HepG2 (cell line): ENCODE data around the gene KRTAP5-6. TPM values are rescaled to one million over a fixed set of nuclear protein-coding genes. Genes with fewer than 3 reads are reported as not detected.

Experiments used
- CBFB ChIP-seq: sonication (generic); formaldehyde crosslinking; IDR thresholded peaks from 2 replicates; pipeline ENCODE4 v1.4.0; 2020; ENCODE audit warnings: missing genetic modification reagents
- GABPB1 ChIP-seq: IDR thresholded peaks from 2 replicates; pipeline ENCODE4 v1.6.1; 2016; ENCODE audit warnings: mild to moderate bottlenecking, missing genetic modification reagents, moderate library complexity, missing compliant biosample characterization
- KDM3A ChIP-seq: IDR thresholded peaks from 2 replicates; pipeline ENCODE4 v1.6.1; 2018; ENCODE audit warnings: low read depth, missing compliant biosample characterization
- MAFF ChIP-seq: IDR thresholded peaks from 2 replicates; pipeline ENCODE4 v1.6.1; 2011; ENCODE audit warnings: low read depth, low read length, improper control_type of control experiment
- MEF2D ChIP-seq: sonication (generic); formaldehyde crosslinking; IDR thresholded peaks from 2 replicates; pipeline ENCODE4 v1.5.1; 2020; ENCODE audit warnings: mild to moderate bottlenecking, missing genetic modification reagents
- MIER3 ChIP-seq: IDR thresholded peaks from 2 replicates; pipeline ENCODE4 v1.6.1; 2016; ENCODE audit warnings: missing compliant biosample characterization, borderline replicate concordance
- NR2C2 ChIP-seq: sonication (generic); formaldehyde crosslinking; IDR thresholded peaks from 2 replicates; pipeline ENCODE4 v1.4.0; 2020; ENCODE audit warnings: missing genetic modification reagents, mild to moderate bottlenecking, moderate library complexity, borderline replicate concordance
- TEAD3 ChIP-seq: optimal IDR thresholded peaks from 2 replicates; pipeline ENCODE3; 2016; ENCODE audit warnings: borderline replicate concordance
- ZBTB20 ChIP-seq: sonication (generic); formaldehyde crosslinking; IDR thresholded peaks from 2 replicates; pipeline ENCODE4 v1.8.1; 2023; ENCODE audit warnings: missing genetic modification reagents, low read depth, mild to moderate bottlenecking, borderline replicate concordance
- ZNF264 ChIP-seq: sonication (generic); formaldehyde crosslinking; IDR thresholded peaks from 2 replicates; pipeline ENCODE4 v1.4.0; 2020; ENCODE audit warnings: missing genetic modification reagents
- ZNF781 ChIP-seq: sonication (generic); formaldehyde crosslinking; IDR thresholded peaks from 2 replicates; pipeline ENCODE4 v1.5.1; 2020; ENCODE audit warnings: borderline replicate concordance, mild to moderate bottlenecking, missing genetic modification reagents; ENCODE audit errors: not compliant biosample characterization
- polyA plus RNA-seq, 8 experiments: library from polyadenylated mRNA; depleted of rRNA in 3 of 8; stranded (reverse) in 7 of 8; unstranded in 1 of 8; fragments of >200 nt; fragmentation: Illumina TruSeq in 4 of 8; extraction: Trizol in 4 of 8; gene quantifications; 2 replicates each; pipeline versions ENCODE4 v1.2.1 to v1.2.3, GENCODE V29; 2011 to 2016; ENCODE audit warnings: low read depth in 4 of 8, missing spikeins in 1 of 8, mixed read lengths in 1 of 8; ENCODE audit not compliant: insufficient read depth in 1 of 8
- total RNA-seq, 5 experiments: library from RNA; depleted of rRNA; stranded (reverse); fragments of >200 nt; fragmentation: Illumina TruSeq; extraction: Trizol; gene quantifications; 2 replicates each; pipeline ENCODE4 v1.2.3, GENCODE V29; 2016; ENCODE audit warnings: low read depth in 1 of 5
- TF ChIP-seq, protein P1 (sequence below): sonication (generic); formaldehyde crosslinking; IDR thresholded peaks from 2 replicates; pipeline ENCODE4 v1.4.0; 2020; ENCODE audit warnings: missing genetic modification reagents, borderline replicate concordance
- TF ChIP-seq, protein P2 (sequence below): sonication (generic); IDR thresholded peaks from 2 replicates; pipeline ENCODE4 v1.6.1; 2016; ENCODE audit warnings: low read depth, borderline replicate concordance
- TF ChIP-seq, protein P3 (sequence below): sonication (generic); formaldehyde crosslinking; IDR thresholded peaks from 2 replicates; pipeline ENCODE4 v1.5.1; 2020; ENCODE audit warnings: mild to moderate bottlenecking, missing genetic modification reagents, borderline replicate concordance

The KRTAP5-6 gene
- total and polyA plus RNA-seq, 2 of the 13 experiments (the other 11 are each of a cell fraction or from before 2014, with no cell fraction given), result not detected

DNA sequence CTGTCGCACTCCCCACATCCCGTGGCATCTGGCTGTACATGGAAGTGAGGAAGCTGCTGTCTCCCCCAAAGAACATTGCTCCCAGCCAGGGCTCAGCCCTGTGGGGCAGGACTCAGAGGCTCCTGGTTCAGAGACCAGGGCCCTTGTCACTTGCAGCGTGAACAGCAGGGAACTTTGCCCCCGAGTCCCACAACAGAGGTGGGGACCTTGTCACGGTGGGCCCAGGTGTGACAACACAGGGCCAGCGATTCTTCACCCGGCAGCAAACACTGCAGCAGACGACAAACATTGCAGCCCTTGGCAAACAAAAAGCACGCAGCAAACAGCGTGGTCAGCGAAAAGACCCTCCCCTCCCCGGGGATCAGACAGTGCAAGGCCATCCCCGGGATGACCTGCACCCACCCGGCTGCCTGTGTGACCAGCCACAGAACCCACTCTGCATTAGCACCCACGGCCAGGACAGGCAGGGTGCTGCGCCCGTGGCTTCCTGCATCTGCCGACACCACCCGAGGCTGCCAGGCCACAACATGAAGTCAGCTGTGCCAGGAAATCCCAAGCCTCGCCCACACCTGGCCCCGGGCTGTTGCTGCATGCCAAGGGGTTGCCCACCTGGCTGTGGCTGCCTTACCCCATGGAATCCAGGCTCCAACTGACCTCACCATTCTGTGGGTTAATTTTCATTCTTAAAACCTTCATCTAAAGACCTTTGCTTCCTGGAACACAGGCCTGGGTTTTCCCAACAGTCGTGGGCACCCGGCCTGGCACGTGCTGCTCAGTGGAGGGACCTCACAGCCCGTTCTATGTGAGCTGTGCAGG is 35.3 kb upstream of the KRTAP5-6 start (continued):
- TF ChIP-seq, protein P1, sequence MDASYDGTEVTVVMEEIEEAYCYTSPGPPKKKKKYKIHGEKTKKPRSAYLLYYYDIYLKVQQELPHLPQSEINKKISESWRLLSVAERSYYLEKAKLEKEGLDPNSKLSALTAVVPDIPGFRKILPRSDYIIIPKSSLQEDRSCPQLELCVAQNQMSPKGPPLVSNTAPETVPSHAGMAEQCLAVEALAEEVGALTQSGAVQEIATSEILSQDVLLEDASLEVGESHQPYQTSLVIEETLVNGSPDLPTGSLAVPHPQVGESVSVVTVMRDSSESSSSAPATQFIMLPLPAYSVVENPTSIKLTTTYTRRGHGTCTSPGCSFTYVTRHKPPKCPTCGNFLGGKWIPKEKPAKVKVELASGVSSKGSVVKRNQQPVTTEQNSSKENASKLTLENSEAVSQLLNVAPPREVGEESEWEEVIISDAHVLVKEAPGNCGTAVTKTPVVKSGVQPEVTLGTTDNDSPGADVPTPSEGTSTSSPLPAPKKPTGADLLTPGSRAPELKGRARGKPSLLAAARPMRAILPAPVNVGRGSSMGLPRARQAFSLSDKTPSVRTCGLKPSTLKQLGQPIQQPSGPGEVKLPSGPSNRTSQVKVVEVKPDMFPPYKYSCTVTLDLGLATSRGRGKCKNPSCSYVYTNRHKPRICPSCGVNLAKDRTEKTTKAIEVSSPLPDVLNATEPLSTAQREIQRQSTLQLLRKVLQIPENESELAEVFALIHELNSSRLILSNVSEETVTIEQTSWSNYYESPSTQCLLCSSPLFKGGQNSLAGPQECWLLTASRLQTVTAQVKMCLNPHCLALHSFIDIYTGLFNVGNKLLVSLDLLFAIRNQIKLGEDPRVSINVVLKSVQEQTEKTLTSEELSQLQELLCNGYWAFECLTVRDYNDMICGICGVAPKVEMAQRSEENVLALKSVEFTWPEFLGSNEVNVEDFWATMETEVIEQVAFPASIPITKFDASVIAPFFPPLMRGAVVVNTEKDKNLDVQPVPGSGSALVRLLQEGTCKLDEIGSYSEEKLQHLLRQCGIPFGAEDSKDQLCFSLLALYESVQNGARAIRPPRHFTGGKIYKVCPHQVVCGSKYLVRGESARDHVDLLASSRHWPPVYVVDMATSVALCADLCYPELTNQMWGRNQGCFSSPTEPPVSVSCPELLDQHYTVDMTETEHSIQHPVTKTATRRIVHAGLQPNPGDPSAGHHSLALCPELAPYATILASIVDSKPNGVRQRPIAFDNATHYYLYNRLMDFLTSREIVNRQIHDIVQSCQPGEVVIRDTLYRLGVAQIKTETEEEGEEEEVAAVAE, result 0 out of 2 replicates have a peak, but pooled peaks have one; percentile 27
- TF ChIP-seq MIER3 (CRISPR knock-in tag) (peak; percentile 67; the same call in 1 of the 2 replicates), NR2C2 (CRISPR knock-in tag) (peak; percentile 50; the same call in 1 of the 2 replicates), TEAD3 (CRISPR knock-in tag) (peak; percentile 60), ZBTB20 (CRISPR knock-in tag) (0 out of 2 replicates have a peak, but pooled peaks have one; percentile 21), CBFB (CRISPR knock-in tag) (peak; percentile 78), GABPB1 (CRISPR knock-in tag) (peak; percentile 72), MAFF (peak; percentile 63), MEF2D (CRISPR knock-in tag) (0 out of 2 replicates have a peak, but pooled peaks have one; percentile 24), ZNF264 (CRISPR knock-in tag) (peak; percentile 56; the same call in 1 of the 2 replicates), KDM3A (CRISPR knock-in tag) (0 out of 2 replicates have a peak, but pooled peaks have one; percentile 35), ZNF781 (CRISPR knock-in tag) (peak; percentile 35)
- TF ChIP-seq, protein P2, sequence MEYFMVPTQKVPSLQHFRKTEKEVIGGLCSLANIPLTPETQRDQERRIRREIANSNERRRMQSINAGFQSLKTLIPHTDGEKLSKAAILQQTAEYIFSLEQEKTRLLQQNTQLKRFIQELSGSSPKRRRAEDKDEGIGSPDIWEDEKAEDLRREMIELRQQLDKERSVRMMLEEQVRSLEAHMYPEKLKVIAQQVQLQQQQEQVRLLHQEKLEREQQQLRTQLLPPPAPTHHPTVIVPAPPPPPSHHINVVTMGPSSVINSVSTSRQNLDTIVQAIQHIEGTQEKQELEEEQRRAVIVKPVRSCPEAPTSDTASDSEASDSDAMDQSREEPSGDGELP, result peak; percentile 75; the same call in 1 of the 2 replicates
- TF ChIP-seq, protein P3, sequence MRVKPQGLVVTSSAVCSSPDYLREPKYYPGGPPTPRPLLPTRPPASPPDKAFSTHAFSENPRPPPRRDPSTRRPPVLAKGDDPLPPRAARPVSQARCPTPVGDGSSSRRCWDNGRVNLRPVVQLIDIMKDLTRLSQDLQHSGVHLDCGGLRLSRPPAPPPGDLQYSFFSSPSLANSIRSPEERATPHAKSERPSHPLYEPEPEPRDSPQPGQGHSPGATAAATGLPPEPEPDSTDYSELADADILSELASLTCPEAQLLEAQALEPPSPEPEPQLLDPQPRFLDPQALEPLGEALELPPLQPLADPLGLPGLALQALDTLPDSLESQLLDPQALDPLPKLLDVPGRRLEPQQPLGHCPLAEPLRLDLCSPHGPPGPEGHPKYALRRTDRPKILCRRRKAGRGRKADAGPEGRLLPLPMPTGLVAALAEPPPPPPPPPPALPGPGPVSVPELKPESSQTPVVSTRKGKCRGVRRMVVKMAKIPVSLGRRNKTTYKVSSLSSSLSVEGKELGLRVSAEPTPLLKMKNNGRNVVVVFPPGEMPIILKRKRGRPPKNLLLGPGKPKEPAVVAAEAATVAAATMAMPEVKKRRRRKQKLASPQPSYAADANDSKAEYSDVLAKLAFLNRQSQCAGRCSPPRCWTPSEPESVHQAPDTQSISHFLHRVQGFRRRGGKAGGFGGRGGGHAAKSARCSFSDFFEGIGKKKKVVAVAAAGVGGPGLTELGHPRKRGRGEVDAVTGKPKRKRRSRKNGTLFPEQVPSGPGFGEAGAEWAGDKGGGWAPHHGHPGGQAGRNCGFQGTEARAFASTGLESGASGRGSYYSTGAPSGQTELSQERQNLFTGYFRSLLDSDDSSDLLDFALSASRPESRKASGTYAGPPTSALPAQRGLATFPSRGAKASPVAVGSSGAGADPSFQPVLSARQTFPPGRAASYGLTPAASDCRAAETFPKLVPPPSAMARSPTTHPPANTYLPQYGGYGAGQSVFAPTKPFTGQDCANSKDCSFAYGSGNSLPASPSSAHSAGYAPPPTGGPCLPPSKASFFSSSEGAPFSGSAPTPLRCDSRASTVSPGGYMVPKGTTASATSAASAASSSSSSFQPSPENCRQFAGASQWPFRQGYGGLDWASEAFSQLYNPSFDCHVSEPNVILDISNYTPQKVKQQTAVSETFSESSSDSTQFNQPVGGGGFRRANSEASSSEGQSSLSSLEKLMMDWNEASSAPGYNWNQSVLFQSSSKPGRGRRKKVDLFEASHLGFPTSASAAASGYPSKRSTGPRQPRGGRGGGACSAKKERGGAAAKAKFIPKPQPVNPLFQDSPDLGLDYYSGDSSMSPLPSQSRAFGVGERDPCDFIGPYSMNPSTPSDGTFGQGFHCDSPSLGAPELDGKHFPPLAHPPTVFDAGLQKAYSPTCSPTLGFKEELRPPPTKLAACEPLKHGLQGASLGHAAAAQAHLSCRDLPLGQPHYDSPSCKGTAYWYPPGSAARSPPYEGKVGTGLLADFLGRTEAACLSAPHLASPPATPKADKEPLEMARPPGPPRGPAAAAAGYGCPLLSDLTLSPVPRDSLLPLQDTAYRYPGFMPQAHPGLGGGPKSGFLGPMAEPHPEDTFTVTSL (CRISPR knock-in tag), result 0 out of 2 replicates have a peak, but pooled peaks have one; percentile 6
